ENCODE measurements around the gene DNAL1. TPM values are rescaled to one million over a fixed set of nuclear protein-coding genes. Genes with fewer than 3 reads are reported as not detected.

The DNAL1 gene
- total RNA-seq, 5 donors from 2014 or later (not counting 1 experiment from before 2014, with no cell fraction given): 5.5 to 7.2 (median 6.2) TPM

- 81% methylated on average over 10 of the region's 14 CpGs for WGBS (ENCODE audit: insufficient coverage)
- Mint-ChIP-seq H3K36me3 (peaks cover 52% of the 10 kb centered on the region), H3K4me3 (no peak overlapping the region), H3K4me1 (peaks cover 6 to 27% (median 23%) of the 10 kb centered on the region in 3 donors), H3K27ac (peak overlapping the region; percentile 64 to 69), H3K9me3 (no peaks in the 10 kb centered on the region), H3K27me3 (no peaks in the 10 kb centered on the region)
- H3K27ac ChIP-seq (ENCODE audit: low read length): no peak overlapping the region
- peaks cover 0 to 20% of the 10 kb centered on the region in 2 experiments for H3K4me1 ChIP-seq (ENCODE audit: control insufficient read depth in 1 of 2, extremely low read depth in 1 of 2, insufficient read depth in 2 of 2, low read length in 2 of 2)
- H3K4me3 ChIP-seq (ENCODE audit: control insufficient read depth in 1 of 2, extremely low read depth in 1 of 2, low read length in 1 of 2): no peak overlapping the region
- H3K36me3 ChIP-seq (ENCODE audit: control insufficient read depth in 2 of 2, extremely low read depth in 1 of 2, insufficient read depth in 1 of 2, low read length in 1 of 2): peaks cover 33 to 97% of the 10 kb centered on the region in 2 donors
- H3K27me3 ChIP-seq (replicated peaks in 1 of 2; ENCODE audit: control insufficient read depth in 2 of 2, extremely low read depth in 1 of 2, insufficient read depth in 2 of 2, low read length in 1 of 2): no peaks in the 10 kb centered on the region
- CTCF ChIA-PET: no interaction called here
- no peak for ATAC-seq (replicated peaks in 1 of 4)
- DNase-seq: no peak
- no peaks in the 10 kb centered on the region for H3K9me3 ChIP-seq
- POLR2A ChIA-PET: no interaction called here
Observed at GRCh38 chr14:73726025-73726961, 81.5 kb downstream of the DNAL1 start.

GRCh38 chr14:73727166-73727565 is 82.4 kb downstream of the DNAL1 start:
- H3K27me3 ChIP-seq (replicated peaks in 1 of 2; ENCODE audit: control insufficient read depth in 2 of 2, extremely low read depth in 1 of 2, insufficient read depth in 2 of 2, low read length in 1 of 2): no peaks in the 10 kb centered on the region
- no peak overlapping the region for H3K4me3 ChIP-seq (ENCODE audit: control insufficient read depth in 1 of 2, extremely low read depth in 1 of 2, low read length in 1 of 2)
- no peak for ATAC-seq (replicated peaks in 1 of 4)
- Mint-ChIP-seq H3K36me3 (peaks cover 49% of the 10 kb centered on the region), H3K27ac (peak overlapping the region; percentile 64 to 69), H3K9me3 (no peaks in the 10 kb centered on the region), H3K4me3 (no peak overlapping the region), H3K4me1 (peaks cover 9 to 30% (median 28%) of the 10 kb centered on the region in 3 donors), H3K27me3 (no peaks in the 10 kb centered on the region)
- WGBS (ENCODE audit: insufficient coverage): 92% methylated on average over 7 of the region's 7 CpGs
- DNase-seq: no peak
- no peak overlapping the region for H3K27ac ChIP-seq (ENCODE audit: low read length)
- peaks cover 0 to 20% of the 10 kb centered on the region in 2 experiments for H3K4me1 ChIP-seq (ENCODE audit: control insufficient read depth in 1 of 2, extremely low read depth in 1 of 2, insufficient read depth in 2 of 2, low read length in 2 of 2)
- ChIA-PET CTCF (interaction anchor here (0.8 to 3.4 kb wide), 5 partner anchors 10 to 99 kb away, joined by 3 to 44 read pairs (median 5); no protein-coding TSS in a partner anchor), POLR2A (no interaction called here)
- peaks cover 30 to 97% of the 10 kb centered on the region in 2 donors for H3K36me3 ChIP-seq (ENCODE audit: control insufficient read depth in 2 of 2, extremely low read depth in 1 of 2, insufficient read depth in 1 of 2, low read length in 1 of 2)
- no peaks in the 10 kb centered on the region for H3K9me3 ChIP-seq

- peaks cover 11 to 24% (median 22%) of the 10 kb centered on the region in 3 donors for H3K4me1 Mint-ChIP-seq
- Histone ChIP-seq H3K4me3 (ENCODE audit: control insufficient read depth in 1 of 2, extremely low read depth in 1 of 2, low read length in 1 of 2) (no peak overlapping the region), H3K4me1 (ENCODE audit: control insufficient read depth in 1 of 2, extremely low read depth in 1 of 2, insufficient read depth in 2 of 2, low read length in 2 of 2) (peaks cover 0 to 18% of the 10 kb centered on the region in 2 experiments), H3K27ac (ENCODE audit: low read length) (peak overlapping the region; percentile 31), H3K27me3 (replicated peaks in 1 of 2; ENCODE audit: control insufficient read depth in 2 of 2, extremely low read depth in 1 of 2, insufficient read depth in 2 of 2, low read length in 1 of 2) (no peaks in the 10 kb centered on the region), H3K36me3 (ENCODE audit: control insufficient read depth in 2 of 2, extremely low read depth in 1 of 2, insufficient read depth in 1 of 2, low read length in 1 of 2) (peaks cover 27 to 82% of the 10 kb centered on the region in 2 donors), H3K9me3 (no peaks in the 10 kb centered on the region)
- H3K27me3 Mint-ChIP-seq: no peaks in the 10 kb centered on the region
- DNase-seq: peak; percentile 53 to 91 (median 83)
- no peaks in the 10 kb centered on the region for H3K9me3 Mint-ChIP-seq
- ATAC-seq (replicated peaks in 1 of 4): peak; percentile 84 to 91 (median 90)
- H3K36me3 Mint-ChIP-seq: peaks cover 38% of the 10 kb centered on the region
- POLR2A ChIA-PET: interaction anchor here in 1 of 2 donors (0.5 to 0.8 kb wide), 2 partner anchors 9 to 160 kb away, joined by 3 to 8 read pairs; no protein-coding TSS in a partner anchor
- H3K4me3 Mint-ChIP-seq: no peak overlapping the region
- peak overlapping the region; percentile 58 to 81 for H3K27ac Mint-ChIP-seq
- CTCF ChIA-PET: interaction anchor here (0.6 to 5.0 kb wide), 40 partner anchors 9 to 241 kb away, joined by 3 to 67 read pairs (median 4); partner anchors contain the start of genes COQ6 (in 1 of the 2), FAM161B (in 1 of the 2) and PTGR2 (in 1 of the 2)
- 26% methylated on average over 5 of the region's 6 CpGs for WGBS (ENCODE audit: insufficient coverage)
Observed at GRCh38 chr14:73728717-73729330, 84.0 kb downstream of the DNAL1 start.

GRCh38 chr14:73729556-73730265 is 84.9 kb downstream of the DNAL1 start:
- no peaks in the 10 kb centered on the region for H3K27me3 Mint-ChIP-seq
- CTCF ChIA-PET: interaction anchor here (0.6 to 5.0 kb wide), 25 partner anchors 10 to 308 kb away, joined by 3 to 67 read pairs (median 5); no protein-coding TSS in a partner anchor
- peaks cover 0 to 16% of the 10 kb centered on the region in 2 experiments for H3K4me1 ChIP-seq (ENCODE audit: control insufficient read depth in 1 of 2, extremely low read depth in 1 of 2, insufficient read depth in 2 of 2, low read length in 2 of 2)
- peaks cover 14 to 21% (median 19%) of the 10 kb centered on the region in 3 donors for H3K4me1 Mint-ChIP-seq
- no peak overlapping the region for H3K4me3 Mint-ChIP-seq
- H3K27ac Mint-ChIP-seq: peak overlapping the region; percentile 58 to 81
- H3K36me3 ChIP-seq (ENCODE audit: control insufficient read depth in 2 of 2, extremely low read depth in 1 of 2, insufficient read depth in 1 of 2, low read length in 1 of 2): peaks cover 26 to 81% of the 10 kb centered on the region in 2 donors
- H3K9me3 ChIP-seq: no peaks in the 10 kb centered on the region
- POLR2A ChIA-PET: interaction anchor here (0.6 to 0.8 kb wide), 3 partner anchors 8 to 37 kb away, joined by 3 to 8 read pairs (median 3); a partner anchor contains a TSS
- no peak for ATAC-seq (replicated peaks in 1 of 4)
- no peaks in the 10 kb centered on the region for H3K9me3 Mint-ChIP-seq
- WGBS (ENCODE audit: insufficient coverage): 95% methylated on average over 14 of the region's 23 CpGs
- H3K4me3 ChIP-seq (ENCODE audit: control insufficient read depth in 1 of 2, extremely low read depth in 1 of 2, low read length in 1 of 2): no peak overlapping the region
- H3K27ac ChIP-seq (ENCODE audit: low read length): peak overlapping the region; percentile 13
- H3K27me3 ChIP-seq (replicated peaks in 1 of 2; ENCODE audit: control insufficient read depth in 2 of 2, extremely low read depth in 1 of 2, insufficient read depth in 2 of 2, low read length in 1 of 2): no peaks in the 10 kb centered on the region
- no peak for DNase-seq
- peaks cover 37% of the 10 kb centered on the region for H3K36me3 Mint-ChIP-seq

GRCh38 chr14:73731111-73731510 is 86.3 kb downstream of the DNAL1 start:
- ChIA-PET CTCF (interaction anchor here (0.6 to 5.0 kb wide), 5 partner anchors 10 to 95 kb away, joined by 3 to 67 read pairs (median 4); no protein-coding TSS in a partner anchor), POLR2A (interaction anchor here in 1 of 2 donors (1.8 kb wide), 1 partner anchor 155 kb away, joined by 5 read pairs; the partner anchor contains the start of gene ZNF410)
- Histone ChIP-seq H3K27ac (ENCODE audit: low read length) (no peak overlapping the region), H3K9me3 (no peaks in the 10 kb centered on the region), H3K4me3 (ENCODE audit: control insufficient read depth in 1 of 2, extremely low read depth in 1 of 2, low read length in 1 of 2) (no peak overlapping the region), H3K27me3 (replicated peaks in 1 of 2; ENCODE audit: control insufficient read depth in 2 of 2, extremely low read depth in 1 of 2, insufficient read depth in 2 of 2, low read length in 1 of 2) (no peaks in the 10 kb centered on the region), H3K4me1 (ENCODE audit: control insufficient read depth in 1 of 2, extremely low read depth in 1 of 2, insufficient read depth in 2 of 2, low read length in 2 of 2) (peaks cover 0 to 16% of the 10 kb centered on the region in 2 experiments), H3K36me3 (ENCODE audit: control insufficient read depth in 2 of 2, extremely low read depth in 1 of 2, insufficient read depth in 1 of 2, low read length in 1 of 2) (peaks cover 17 to 77% of the 10 kb centered on the region in 2 donors)
- 100% methylated on average over 1 of the region's 3 CpGs for WGBS (ENCODE audit: insufficient coverage)
- no peak for DNase-seq
- H3K9me3 Mint-ChIP-seq: no peaks in the 10 kb centered on the region
- H3K4me1 Mint-ChIP-seq: peaks cover 17 to 23% (median 22%) of the 10 kb centered on the region in 3 donors
- no peak overlapping the region for H3K27ac Mint-ChIP-seq
- no peaks in the 10 kb centered on the region for H3K27me3 Mint-ChIP-seq
- ATAC-seq (replicated peaks in 1 of 4): no peak
- H3K4me3 Mint-ChIP-seq: no peak overlapping the region
- H3K36me3 Mint-ChIP-seq: peaks cover 40% of the 10 kb centered on the region

Measured in T-cell (primary cell).